Mesenchymal stem cell (in vitro differentiated cells and primary cell): Measurements from ENCODE around the gene IBTK.
"Not testable (repeated sequence)": the region's sequence is repeated elsewhere in the genome, so short reads cannot be mapped to it uniquely, and the experiment has no call there.

Experiments
- DNase-seq: peaks from one replicate; pipeline ENCODE4 v3.0.0-alpha.2; 2013
- H2AFZ ChIP-seq: one replicate; pipeline ENCODE4 v1.6.1; 2013; ENCODE audit warnings: low read depth, mild to moderate bottlenecking, control low read depth, inconsistent platforms, low read length, moderate library complexity
- H2AK5ac ChIP-seq: 2 replicates; pipeline ENCODE4 v1.6.1; 2013; ENCODE audit warnings: low read length, moderate library complexity, mild to moderate bottlenecking, inconsistent platforms; ENCODE audit not compliant: severe bottlenecking
- H2BK120ac ChIP-seq: one replicate; pipeline ENCODE4 v1.6.1; 2013; ENCODE audit warnings: low read depth, mild to moderate bottlenecking, inconsistent platforms, low read length, moderate library complexity
- H2BK12ac ChIP-seq, 2 experiments: one replicate each; pipeline ENCODE4 v1.6.1; 2013; ENCODE audit warnings: inconsistent platforms in 2 of 2, low read length in 2 of 2, mild to moderate bottlenecking in 2 of 2, moderate library complexity in 2 of 2, control low read depth in 1 of 2
- H2BK15ac ChIP-seq: one replicate; pipeline ENCODE4 v1.6.1; 2013; ENCODE audit warnings: mild to moderate bottlenecking, low read depth, inconsistent platforms; ENCODE audit not compliant: poor library complexity, severe bottlenecking
- H2BK5ac ChIP-seq: 2 replicates; pipeline ENCODE4 v1.6.1; 2013; ENCODE audit warnings: low read depth, mild to moderate bottlenecking, low read length, control low read depth, inconsistent platforms; ENCODE audit not compliant: poor library complexity, severe bottlenecking
- H3K14ac ChIP-seq, 2 experiments: one replicate each; pipeline ENCODE4 v1.6.1; 2013; ENCODE audit warnings: inconsistent platforms in 2 of 2, low read length in 2 of 2, control low read depth in 1 of 2, mild to moderate bottlenecking in 1 of 2, moderate library complexity in 1 of 2
- H3K18ac ChIP-seq, 2 experiments: one replicate each; pipeline ENCODE4 v1.6.1; 2013; ENCODE audit warnings: inconsistent platforms in 2 of 2, low read length in 2 of 2, control low read depth in 1 of 2, low read depth in 1 of 2, mild to moderate bottlenecking in 1 of 2
- H3K23ac ChIP-seq, 2 experiments: one replicate each; pipeline ENCODE4 v1.6.1; 2013; ENCODE audit warnings: inconsistent platforms in 2 of 2, low read length in 2 of 2, mild to moderate bottlenecking in 2 of 2, moderate library complexity in 2 of 2, control low read depth in 1 of 2
- H3K27ac ChIP-seq: 2 replicates; pipeline ENCODE4 v1.5.1; 2013; ENCODE audit warnings: mild to moderate bottlenecking, moderate library complexity, low read length, control low read depth, inconsistent platforms; ENCODE audit not compliant: poor library complexity, severe bottlenecking
- H3K27me3 ChIP-seq, 2 experiments: 2 replicates each; pipeline versions ENCODE4 v1.6.1 to v1.7.0; 2013; ENCODE audit warnings: low read length in 2 of 2, mild to moderate bottlenecking in 2 of 2, moderate library complexity in 2 of 2, control low read depth in 1 of 2, inconsistent platforms in 1 of 2; ENCODE audit not compliant: control insufficient read depth in 1 of 2, insufficient read depth in 1 of 2
- H3K36me3 ChIP-seq, 2 experiments: 2 replicates each; pipeline versions ENCODE4 v1.6.1 to v1.7.0; 2013; ENCODE audit warnings: low read length in 2 of 2, control low read depth in 1 of 2, inconsistent platforms in 1 of 2, low read depth in 1 of 2, mild to moderate bottlenecking in 1 of 2; ENCODE audit not compliant: insufficient read depth in 2 of 2, control insufficient read depth in 1 of 2
- H3K4ac ChIP-seq, 2 experiments: one replicate each; pipeline ENCODE4 v1.6.1; 2013; ENCODE audit warnings: inconsistent platforms in 2 of 2, low read length in 2 of 2, mild to moderate bottlenecking in 2 of 2, moderate library complexity in 2 of 2, control low read depth in 1 of 2, low read depth in 1 of 2
- H3K4me1 ChIP-seq: 2 replicates; pipeline ENCODE4 v1.6.1; 2013; ENCODE audit warnings: low read depth, low read length, control low read depth; ENCODE audit not compliant: control insufficient read depth, insufficient read depth
- H3K4me2 ChIP-seq: 2 replicates; pipeline ENCODE4 v1.6.1; 2013; ENCODE audit warnings: low read length, mild to moderate bottlenecking, inconsistent platforms; ENCODE audit not compliant: poor library complexity, severe bottlenecking
- H3K4me3 ChIP-seq, 2 experiments: 2 replicates each; pipeline versions ENCODE4 v1.5.1 to v1.7.0; 2013; ENCODE audit warnings: low read length in 2 of 2, mild to moderate bottlenecking in 2 of 2, control low read depth in 1 of 2, low read depth in 1 of 2; ENCODE audit not compliant: insufficient read depth in 1 of 2
- H3K79me1 ChIP-seq: replicated peaks from 2 replicates; pipeline ENCODE4 v1.6.1; 2013; ENCODE audit warnings: mild to moderate bottlenecking, control low read depth, low read length, inconsistent platforms; ENCODE audit not compliant: poor library complexity, severe bottlenecking
- H3K9ac ChIP-seq: 2 replicates; pipeline ENCODE4 v1.7.0; 2013; ENCODE audit warnings: mild to moderate bottlenecking, low read length, moderate library complexity
- H3K9me3 ChIP-seq: 2 replicates; pipeline ENCODE4 v1.7.0; 2013; ENCODE audit warnings: mild to moderate bottlenecking, low read length; ENCODE audit not compliant: control insufficient read depth
- H4K8ac ChIP-seq: one replicate; pipeline ENCODE4 v1.6.1; 2013; ENCODE audit warnings: inconsistent platforms, mild to moderate bottlenecking, low read length, moderate library complexity
- H4K91ac ChIP-seq: one replicate; pipeline ENCODE4 v1.6.1; 2013; ENCODE audit warnings: mild to moderate bottlenecking, low read length, inconsistent platforms
- WGBS: methylation state at CpG from one replicate; pipeline ENCODE4 v1.1.7; 2013; ENCODE audit warnings: mixed read lengths; 5-methylcytosine and 5-hydroxymethylcytosine counted together

Gene IBTK

GRCh38 chr6:82160255-82160990, 87.1 kb downstream of the IBTK start:
- no peaks in the 10 kb centered on the region for H3K27me3 ChIP-seq
- no peak overlapping the region for H3K4me2 ChIP-seq
- H2BK12ac ChIP-seq = no peak overlapping the region
- no peak overlapping the region for H3K9ac ChIP-seq
- H2BK5ac ChIP-seq = no peak overlapping the region
- no peak overlapping the region for H4K91ac ChIP-seq
- no peaks in the 10 kb centered on the region for H3K79me1 ChIP-seq
- H3K4me1 ChIP-seq = no peaks in the 10 kb centered on the region
- no peak overlapping the region for H3K4ac ChIP-seq
- H3K27ac ChIP-seq = no peak overlapping the region
- H2AFZ ChIP-seq = no peak overlapping the region
- peaks cover 2 to 22% of the 10 kb centered on the region in 2 experiments for H3K36me3 ChIP-seq
- no peak overlapping the region for H3K23ac ChIP-seq
- H3K14ac ChIP-seq = no peak overlapping the region
- no peak overlapping the region for H2BK15ac ChIP-seq
- no peak overlapping the region for H3K18ac ChIP-seq
- H2BK120ac ChIP-seq = no peak overlapping the region
- no peak overlapping the region for H3K4me3 ChIP-seq
- WGBS = 92% methylated on average over 3 of the region's 12 CpGs
- H4K8ac ChIP-seq = no peak overlapping the region
- DNase-seq = no peak
- H3K9me3 ChIP-seq = peaks cover 2% of the 10 kb centered on the region
- no peak overlapping the region for H2AK5ac ChIP-seq

GRCh38 chr6:82152786-82153185, 94.8 kb downstream of the IBTK start:
- not testable (repeated sequence) for H3K4me1 ChIP-seq, H3K4me3 ChIP-seq, DNase-seq, H2BK15ac ChIP-seq, H2AK5ac ChIP-seq, H2BK5ac ChIP-seq, H3K18ac ChIP-seq, H2BK12ac ChIP-seq, H2BK120ac ChIP-seq, H3K23ac ChIP-seq, H3K4ac ChIP-seq, H3K9me3 ChIP-seq, H3K27ac ChIP-seq, H3K4me2 ChIP-seq, H3K27me3 ChIP-seq, H3K36me3 ChIP-seq, H4K8ac ChIP-seq, H2AFZ ChIP-seq, H3K14ac ChIP-seq, H3K79me1 ChIP-seq, H3K9ac ChIP-seq, H4K91ac ChIP-seq
- 82% methylated on average over 1 of the region's 3 CpGs for WGBS

GRCh38 chr6:82151147-82151546, 96.4 kb downstream of the IBTK start:
- not testable (repeated sequence) for H3K9me3 ChIP-seq, H3K36me3 ChIP-seq, H2BK5ac ChIP-seq, H2AFZ ChIP-seq, H2BK15ac ChIP-seq, H4K8ac ChIP-seq, H3K4me1 ChIP-seq, H3K4ac ChIP-seq, H3K18ac ChIP-seq, H3K4me3 ChIP-seq, H3K14ac ChIP-seq, H2BK12ac ChIP-seq, H2AK5ac ChIP-seq, H3K9ac ChIP-seq, H3K4me2 ChIP-seq, H3K79me1 ChIP-seq, H4K91ac ChIP-seq, H3K23ac ChIP-seq, H3K27me3 ChIP-seq, DNase-seq, H3K27ac ChIP-seq, H2BK120ac ChIP-seq
- 100% methylated on average over 9 of the region's 10 CpGs for WGBS

- H3K23ac ChIP-seq = no peak overlapping the region
- peaks cover 5% of the 10 kb centered on the region for H3K4me1 ChIP-seq
- H2BK5ac ChIP-seq = no peak overlapping the region
- H3K79me1 ChIP-seq = no peaks in the 10 kb centered on the region
- H3K4me3 ChIP-seq = no peak overlapping the region
- no peak overlapping the region for H2BK120ac ChIP-seq
- H3K27me3 ChIP-seq = no peaks in the 10 kb centered on the region
- no peak overlapping the region for H3K27ac ChIP-seq
- peaks cover 0 to 10% of the 10 kb centered on the region in 2 experiments for H3K36me3 ChIP-seq
- no peak overlapping the region for H2BK15ac ChIP-seq
- H3K14ac ChIP-seq = no peak overlapping the region
- no peaks in the 10 kb centered on the region for H3K9me3 ChIP-seq
- H3K4me2 ChIP-seq = no peak overlapping the region
- no peak overlapping the region for H3K18ac ChIP-seq
- no peak for DNase-seq
- H2AK5ac ChIP-seq = peak overlapping the region; percentile 64
- no peak overlapping the region for H4K91ac ChIP-seq
- no peak overlapping the region for H2AFZ ChIP-seq
- no peak overlapping the region for H4K8ac ChIP-seq
- peak overlapping the region in 1 of 2 experiments; percentile 57 for H2BK12ac ChIP-seq
- H3K9ac ChIP-seq = no peak overlapping the region
- no peak overlapping the region for H3K4ac ChIP-seq
Observed at GRCh38 chr6:82145926-82146452, 101.6 kb downstream of the IBTK start.
